GM12872 (cell line): ENCODE data around the gene KDM4E.
"Not testable (repeated sequence)": the region's sequence is repeated elsewhere in the genome, so short reads cannot be mapped to it uniquely, and the experiment has no call there.

Source experiments
- TF ChIP-seq, protein P1 (sequence below): IDR thresholded peaks from 3 replicates; pipeline ENCODE4 v1.5.1; 2011; ENCODE audit warnings: low read depth, mild to moderate bottlenecking, low read length, moderate library complexity; ENCODE audit not compliant: insufficient read depth

The KDM4E gene

DNA sequence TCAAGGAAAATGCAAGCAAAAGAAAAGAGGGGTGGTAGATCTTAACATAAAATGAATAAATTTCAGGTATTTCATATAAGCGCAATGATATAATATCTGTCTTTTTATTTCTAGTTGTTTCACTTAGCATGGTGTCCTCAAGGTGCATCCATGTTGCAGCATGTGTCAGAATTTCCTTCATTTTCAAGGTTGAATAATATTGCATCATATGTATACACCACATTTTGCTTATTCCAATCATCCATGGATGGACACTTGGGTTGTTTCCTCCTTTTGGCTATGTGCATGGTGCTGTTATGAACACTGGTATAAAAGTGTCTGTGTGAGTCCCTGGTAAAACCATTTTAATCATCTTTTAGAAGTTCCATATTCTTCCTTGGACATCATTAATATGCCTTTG lies 17.2 kb downstream of the KDM4E start:
- TF ChIP-seq, protein P1, sequence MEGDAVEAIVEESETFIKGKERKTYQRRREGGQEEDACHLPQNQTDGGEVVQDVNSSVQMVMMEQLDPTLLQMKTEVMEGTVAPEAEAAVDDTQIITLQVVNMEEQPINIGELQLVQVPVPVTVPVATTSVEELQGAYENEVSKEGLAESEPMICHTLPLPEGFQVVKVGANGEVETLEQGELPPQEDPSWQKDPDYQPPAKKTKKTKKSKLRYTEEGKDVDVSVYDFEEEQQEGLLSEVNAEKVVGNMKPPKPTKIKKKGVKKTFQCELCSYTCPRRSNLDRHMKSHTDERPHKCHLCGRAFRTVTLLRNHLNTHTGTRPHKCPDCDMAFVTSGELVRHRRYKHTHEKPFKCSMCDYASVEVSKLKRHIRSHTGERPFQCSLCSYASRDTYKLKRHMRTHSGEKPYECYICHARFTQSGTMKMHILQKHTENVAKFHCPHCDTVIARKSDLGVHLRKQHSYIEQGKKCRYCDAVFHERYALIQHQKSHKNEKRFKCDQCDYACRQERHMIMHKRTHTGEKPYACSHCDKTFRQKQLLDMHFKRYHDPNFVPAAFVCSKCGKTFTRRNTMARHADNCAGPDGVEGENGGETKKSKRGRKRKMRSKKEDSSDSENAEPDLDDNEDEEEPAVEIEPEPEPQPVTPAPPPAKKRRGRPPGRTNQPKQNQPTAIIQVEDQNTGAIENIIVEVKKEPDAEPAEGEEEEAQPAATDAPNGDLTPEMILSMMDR = no peak

DNA sequence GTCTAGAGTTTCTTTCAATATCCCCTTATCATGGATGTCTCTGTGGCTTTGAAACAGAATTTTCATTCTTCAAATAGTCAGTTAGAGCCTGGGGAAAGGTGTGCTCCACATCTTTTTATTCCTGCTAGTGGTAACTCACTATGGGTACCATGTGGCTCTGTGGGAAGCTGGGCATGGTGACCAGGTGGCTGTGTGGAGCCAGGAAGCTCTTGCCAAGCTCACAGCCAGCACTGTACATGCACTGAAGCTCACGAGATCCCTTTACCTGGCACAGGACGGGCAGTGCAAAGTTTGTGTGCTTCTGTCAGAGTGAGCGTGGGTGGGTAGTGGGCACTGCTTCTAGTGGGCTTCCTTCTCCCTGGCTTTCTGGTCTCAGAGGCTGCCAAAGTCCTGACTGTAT lies 17.8 kb downstream of the KDM4E start:
- TF ChIP-seq, protein P1 = no peak

DNA sequence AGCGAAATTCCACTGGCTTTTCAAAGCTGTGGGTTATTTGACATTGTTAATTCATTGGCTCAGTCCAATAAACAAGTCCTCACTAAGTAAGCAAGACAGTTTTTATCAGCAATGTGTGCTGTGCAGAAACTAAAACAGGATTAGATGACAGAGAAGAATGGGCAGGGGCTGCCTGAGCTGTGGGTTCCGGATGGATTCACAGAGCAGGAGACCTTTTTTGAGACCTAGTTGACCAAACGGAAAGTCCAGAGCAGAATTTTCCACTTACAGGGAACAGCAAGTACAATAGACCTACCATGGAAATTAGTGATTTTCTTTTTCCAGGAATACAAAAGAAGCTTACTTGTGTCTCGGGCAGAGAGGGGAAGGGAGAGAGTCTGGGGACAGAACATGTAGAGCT lies 19.0 kb downstream of the KDM4E start:
- TF ChIP-seq, protein P1 = no peak

DNA sequence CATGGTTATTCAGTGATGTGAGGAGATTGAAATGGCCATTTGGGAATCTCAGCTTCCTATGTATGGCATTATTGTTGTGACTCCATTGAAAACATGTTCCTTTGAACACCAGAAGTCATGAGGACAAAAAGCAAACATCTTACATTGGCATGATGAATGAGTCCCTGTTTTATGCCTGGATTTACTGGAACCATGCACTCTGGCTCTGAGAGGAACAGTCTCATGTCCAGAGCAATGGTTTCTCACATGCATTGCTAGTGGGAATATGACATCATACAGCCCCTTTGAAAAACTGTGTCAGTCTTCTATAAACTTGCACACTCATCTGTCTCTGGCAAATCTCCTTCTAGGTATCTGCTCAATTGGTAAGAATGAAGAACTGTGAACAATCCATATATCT lies 20.8 kb downstream of the KDM4E start:
- TF ChIP-seq, protein P1 = no peak

DNA sequence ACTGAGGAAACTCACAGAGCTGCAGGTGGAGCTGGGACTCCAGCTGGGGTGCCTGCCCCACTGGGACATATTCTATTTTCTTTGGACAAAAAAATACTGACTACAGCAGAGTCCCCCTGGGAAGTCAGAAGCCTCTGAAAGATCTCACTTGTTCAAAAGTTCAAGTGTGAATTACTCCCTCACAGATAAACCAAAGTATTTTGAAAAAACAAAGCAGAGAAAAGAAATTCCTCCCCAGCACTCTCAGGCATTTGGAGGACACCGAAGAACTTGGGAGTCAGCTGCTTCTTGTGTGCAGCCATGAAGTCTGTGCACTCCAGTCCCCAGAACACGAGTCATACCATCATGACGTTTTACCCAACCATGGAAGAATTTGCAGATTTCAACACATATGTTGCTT lies 24.1 kb downstream of the KDM4E start, which contains the start of gene KDM4F:
Gene KDM4F, plus strand, starts transcription at position 301 of the 400 bp plus-strand sequence.
- TF ChIP-seq, protein P1 = not testable (repeated sequence)

DNA sequence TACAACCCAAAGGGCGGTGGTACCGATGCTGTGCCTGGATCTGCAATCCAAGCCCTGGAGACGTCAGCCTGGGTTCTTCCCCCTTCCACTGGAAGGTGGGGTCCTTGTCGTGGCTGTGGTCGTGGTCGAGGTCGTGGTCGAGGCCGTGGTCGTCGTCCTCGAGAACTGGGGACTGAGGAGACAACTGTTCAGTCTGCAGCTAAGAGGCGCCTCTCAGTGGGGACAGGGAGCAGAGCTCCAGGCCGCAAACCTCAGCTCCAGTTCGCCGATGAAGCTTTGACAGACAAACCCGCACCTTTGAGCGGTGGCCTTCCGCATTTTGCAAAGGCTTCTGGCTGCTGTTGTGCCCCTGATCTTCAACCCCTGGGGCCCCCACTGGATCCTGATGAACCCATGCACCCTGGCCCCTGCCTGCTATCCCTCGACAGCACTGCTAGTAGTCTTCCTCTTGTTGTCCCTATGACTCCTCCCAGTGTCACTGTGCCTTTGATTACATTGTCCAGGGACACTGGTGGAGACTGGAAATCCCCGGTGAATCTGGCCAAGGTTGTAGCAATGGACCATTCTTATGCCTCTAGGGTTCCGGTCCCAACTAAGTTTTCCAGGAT lies 25.6 kb downstream of the KDM4E start:
- TF ChIP-seq, protein P1 = no peak

DNA sequence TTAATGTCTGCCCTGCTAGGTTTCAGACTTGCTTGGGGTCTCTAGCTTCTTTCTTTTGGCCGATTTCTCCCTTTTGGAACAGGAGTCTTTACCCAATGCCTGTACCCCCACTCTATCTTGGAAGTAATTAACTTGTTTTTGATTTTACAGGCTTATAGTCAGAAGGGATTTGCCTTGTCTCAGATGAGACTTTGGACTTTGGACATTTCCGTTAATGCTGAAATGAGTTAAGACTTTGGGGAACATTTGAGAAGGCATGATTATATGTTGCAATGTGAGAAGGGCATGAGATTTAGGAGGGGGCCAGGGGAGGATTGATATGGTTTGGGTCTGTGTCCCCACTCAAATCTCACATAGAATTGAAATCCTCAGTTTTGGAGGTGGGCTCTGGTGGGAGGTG lies 29.3 kb downstream of the KDM4E start:
- TF ChIP-seq, protein P1 = no peak
